Right lobe of liver (tissue), 4 donors: ENCODE results near the gene DNAJB1.

Source experiments
- POLR2A ChIP-seq: fragments of 450-650 bp; IDR thresholded peaks from one replicate; pipeline ENCODE4 v1.6.1; 2017; ENCODE audit warnings: antibody characterized with exemption, mild to moderate bottlenecking
- TF ChIP-seq, protein P1 (sequence below), 4 donors: fragments of 200-600 bp in 3 of 4; fragments of 450-650 bp in 1 of 4; IDR thresholded peaks; one replicate each; pipeline versions ENCODE4 v1.5.1 to v1.8.0; 2016 to 2022; ENCODE audit warnings: antibody characterized with exemption in 4 of 4, mild to moderate bottlenecking in 2 of 4
- donor health status: DM: no; HTN: no; CAD: no.
- donor health status: DM: no; HTN: no; CAD: no.
- donor health status: DM: no; HTN: yes; CAD: no.

DNA sequence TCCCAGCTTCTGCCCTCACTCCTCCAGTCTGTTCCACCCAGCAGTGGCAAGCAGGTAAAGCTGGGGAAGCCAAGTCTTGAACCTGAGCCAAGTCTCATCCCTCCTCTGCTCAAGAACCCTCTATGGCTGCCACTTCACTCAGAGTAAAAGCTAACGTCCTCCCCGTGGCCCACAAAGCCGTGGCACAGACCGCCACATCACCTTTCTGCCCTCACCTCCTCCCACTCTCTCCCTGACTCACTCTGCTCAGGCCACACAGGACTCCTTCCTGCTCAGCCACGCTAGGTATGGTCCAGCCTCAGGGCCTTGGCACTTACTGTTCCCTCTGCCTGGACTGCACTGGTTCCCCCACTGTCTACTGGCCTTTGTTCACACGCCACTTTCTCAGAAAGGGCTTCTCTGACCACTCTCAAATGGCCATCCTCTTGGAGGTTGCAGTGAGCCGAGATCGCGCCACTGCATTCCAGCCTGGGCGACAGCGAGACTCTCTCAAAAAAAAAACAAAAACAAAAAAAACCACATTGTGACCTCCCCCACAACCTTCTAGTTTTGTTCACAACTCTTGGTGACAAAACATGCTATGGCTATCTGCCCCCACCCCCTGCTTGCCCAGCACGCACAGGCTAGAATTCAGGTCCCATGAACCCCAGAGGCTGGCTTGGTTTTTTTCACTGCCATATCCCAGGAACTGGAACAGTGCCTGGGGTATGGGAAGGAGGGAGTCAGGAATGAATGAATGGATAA lies 37.9 kb upstream of the DNAJB1 start:
- TF ChIP-seq, protein P1, sequence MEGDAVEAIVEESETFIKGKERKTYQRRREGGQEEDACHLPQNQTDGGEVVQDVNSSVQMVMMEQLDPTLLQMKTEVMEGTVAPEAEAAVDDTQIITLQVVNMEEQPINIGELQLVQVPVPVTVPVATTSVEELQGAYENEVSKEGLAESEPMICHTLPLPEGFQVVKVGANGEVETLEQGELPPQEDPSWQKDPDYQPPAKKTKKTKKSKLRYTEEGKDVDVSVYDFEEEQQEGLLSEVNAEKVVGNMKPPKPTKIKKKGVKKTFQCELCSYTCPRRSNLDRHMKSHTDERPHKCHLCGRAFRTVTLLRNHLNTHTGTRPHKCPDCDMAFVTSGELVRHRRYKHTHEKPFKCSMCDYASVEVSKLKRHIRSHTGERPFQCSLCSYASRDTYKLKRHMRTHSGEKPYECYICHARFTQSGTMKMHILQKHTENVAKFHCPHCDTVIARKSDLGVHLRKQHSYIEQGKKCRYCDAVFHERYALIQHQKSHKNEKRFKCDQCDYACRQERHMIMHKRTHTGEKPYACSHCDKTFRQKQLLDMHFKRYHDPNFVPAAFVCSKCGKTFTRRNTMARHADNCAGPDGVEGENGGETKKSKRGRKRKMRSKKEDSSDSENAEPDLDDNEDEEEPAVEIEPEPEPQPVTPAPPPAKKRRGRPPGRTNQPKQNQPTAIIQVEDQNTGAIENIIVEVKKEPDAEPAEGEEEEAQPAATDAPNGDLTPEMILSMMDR (IDR thresholded peaks at IDR 0.05): no peak
- TF ChIP-seq POLR2A: no peak
